ENCODE data around the gene HECA.
A peak's percentile ranks its signal among the peaks of the same experiment; 100 is the strongest.
"Not testable (repeated sequence)": the region's sequence is repeated elsewhere in the genome, so short reads cannot be mapped to it uniquely, and the experiment has no call there.

Gene HECA

GRCh38 chr6:139134817-139135577, at the start of gene HECA:
Gene HECA, plus strand, starts transcription at chr6:139135080. Its CDS starts 317 bp downstream, at chr6:139135397.
- peak; percentile 57 for DNase-seq (ENCODE audit: low read depth)

- DNase-seq (ENCODE audit: low read depth): no peak
Measured at GRCh38 chr6:139091826-139092225, 43.1 kb upstream of the HECA start.

GRCh38 chr6:139099984-139100383, 34.9 kb upstream of the HECA start:
- DNase-seq (ENCODE audit: low read depth): no peak

GRCh38 chr6:139107051-139107450, 27.8 kb upstream of the HECA start:
- DNase-seq (ENCODE audit: low read depth): no peak

- DNase-seq (ENCODE audit: low read depth): no peak
Measured at GRCh38 chr6:139108378-139108777, 26.5 kb upstream of the HECA start.

- DNase-seq (ENCODE audit: low read depth): no peak
Measured at GRCh38 chr6:139109558-139109957, 25.3 kb upstream of the HECA start.

GRCh38 chr6:139112146-139112545, 22.7 kb upstream of the HECA start:
- DNase-seq (ENCODE audit: low read depth): no peak

- DNase-seq (ENCODE audit: low read depth): no peak
Measured at GRCh38 chr6:139112561-139112960, 22.3 kb upstream of the HECA start.

- no peak for DNase-seq (ENCODE audit: low read depth)
Measured at GRCh38 chr6:139114746-139115145, 20.1 kb upstream of the HECA start.

GRCh38 chr6:139115989-139116758, 18.7 kb upstream of the HECA start:
- DNase-seq (ENCODE audit: low read depth): no peak

GRCh38 chr6:139117734-139118133, 17.1 kb upstream of the HECA start:
- no peak for DNase-seq (ENCODE audit: low read depth)

GRCh38 chr6:139119552-139119951, 15.3 kb upstream of the HECA start:
- DNase-seq (ENCODE audit: low read depth): no peak

GRCh38 chr6:139122823-139123222, 12.1 kb upstream of the HECA start:
- DNase-seq (ENCODE audit: low read depth): not testable (repeated sequence)

- DNase-seq (ENCODE audit: low read depth): no peak
Measured at GRCh38 chr6:139124887-139125672, 9.8 kb upstream of the HECA start.

GRCh38 chr6:139126255-139126654, 8.6 kb upstream of the HECA start:
- DNase-seq (ENCODE audit: low read depth): peak; percentile 67

GRCh38 chr6:139126931-139127330, 7.9 kb upstream of the HECA start:
- DNase-seq (ENCODE audit: low read depth): no peak

- no peak for DNase-seq (ENCODE audit: low read depth)
Measured at GRCh38 chr6:139129284-139129683, 5.6 kb upstream of the HECA start.

- no peak for DNase-seq (ENCODE audit: low read depth)
Measured at GRCh38 chr6:139131736-139132280, 3.1 kb upstream of the HECA start.

GRCh38 chr6:139133262-139134063, 1.4 kb upstream of the HECA start:
- no peak for DNase-seq (ENCODE audit: low read depth)

- no peak for DNase-seq (ENCODE audit: low read depth)
Measured at GRCh38 chr6:139134064-139134395, 850 bp upstream of the HECA start.
